HG03045 (cell line): Measurements from ENCODE around the gene HSP90AA1.
"Not testable (repeated sequence)": the region's sequence is repeated elsewhere in the genome, so short reads cannot be mapped to it uniquely, and the experiment has no call there.

Experiments used
- ATAC-seq: cut with Tn5 transposase; IDR thresholded peaks from one replicate; pipeline ENCODE4 v1.9.1; 2021; ENCODE audit warnings: mild to moderate bottlenecking, moderate library complexity; ENCODE audit not compliant: unreplicated experiment

HSP90AA1 gene

GRCh38 chr14:102086972-102087761 is at the start of gene HSP90AA1:
Gene HSP90AA1, minus strand, starts transcription at chr14:102087044. Its CDS starts 666 bp downstream, at chr14:102086378.
- peak; percentile 78 for ATAC-seq

DNA sequence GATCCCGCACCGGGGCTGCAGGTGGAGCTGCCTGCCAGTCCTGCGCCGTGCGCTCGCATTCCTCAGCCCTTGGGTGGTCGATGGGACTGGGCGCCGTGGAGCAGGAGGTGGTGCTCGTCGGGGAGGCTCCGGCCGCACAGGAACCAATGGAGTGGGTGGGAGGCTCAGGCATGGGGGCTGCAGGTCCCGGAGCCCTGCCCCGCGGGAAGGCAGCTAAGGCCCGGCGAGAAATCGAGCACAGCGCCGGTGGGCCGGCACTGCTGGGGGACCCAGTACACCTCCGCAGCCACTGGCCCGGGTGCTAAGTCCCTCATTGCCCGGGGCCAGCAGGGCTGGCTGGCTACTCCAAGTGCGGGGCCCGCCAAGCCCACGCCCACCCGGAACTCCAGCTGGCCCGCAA is 48.6 kb upstream of the HSP90AA1 start:
- not testable (repeated sequence) for ATAC-seq

- not testable (repeated sequence) for ATAC-seq
Observed at GRCh38 chr14:102134719-102135118, 47.9 kb upstream of the HSP90AA1 start.

DNA sequence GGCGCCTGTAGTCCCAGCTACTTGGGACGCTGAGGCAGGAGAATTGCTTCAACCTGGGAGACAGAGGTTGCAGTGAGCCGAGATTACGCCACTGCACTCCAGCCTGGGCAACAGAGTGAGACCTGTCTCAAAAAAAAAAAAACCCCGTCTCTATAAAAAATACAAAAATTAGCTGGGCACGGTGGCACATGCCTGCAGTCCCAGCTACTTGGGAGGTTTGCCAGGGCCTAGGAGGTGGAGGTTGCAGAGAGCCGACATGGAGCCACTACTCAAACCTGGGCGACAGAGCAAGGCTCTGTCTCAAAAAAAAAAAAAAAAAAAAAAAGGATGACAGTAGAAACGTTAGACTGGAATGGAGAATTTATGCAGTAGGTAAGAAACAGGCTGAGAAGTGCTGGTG is 47.2 kb upstream of the HSP90AA1 start:
- not testable (repeated sequence) for ATAC-seq

- no peak for ATAC-seq
Observed at GRCh38 chr14:102131741-102132140, 44.9 kb upstream of the HSP90AA1 start.

- no peak for ATAC-seq
Observed at GRCh38 chr14:102126807-102127455, 40.1 kb upstream of the HSP90AA1 start.

GRCh38 chr14:102125546-102125945 is 38.7 kb upstream of the HSP90AA1 start:
- ATAC-seq, result no peak

GRCh38 chr14:102124419-102124818 is 37.6 kb upstream of the HSP90AA1 start:
- ATAC-seq, result no peak

DNA sequence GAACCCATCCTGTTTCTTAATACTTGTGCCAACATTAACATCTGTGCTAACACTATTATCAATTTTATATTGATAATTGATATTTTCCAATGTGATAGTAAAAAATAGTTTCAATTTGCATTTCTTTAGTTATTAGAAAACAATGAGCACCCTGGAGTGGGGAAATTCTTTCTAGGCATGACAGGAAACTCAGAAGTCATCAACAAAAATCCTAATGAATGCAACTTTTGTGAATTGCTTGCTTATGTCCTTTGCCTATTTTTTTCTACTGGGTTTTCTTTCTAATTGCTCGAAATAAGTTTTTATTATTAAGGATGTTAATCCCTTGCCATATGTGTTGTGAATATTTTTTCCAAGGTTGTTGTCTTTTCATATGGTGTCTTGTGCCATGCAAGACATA is 34.7 kb upstream of the HSP90AA1 start:
- ATAC-seq, result no peak

GRCh38 chr14:102120888-102121287 is 34.0 kb upstream of the HSP90AA1 start:
- no peak for ATAC-seq

DNA sequence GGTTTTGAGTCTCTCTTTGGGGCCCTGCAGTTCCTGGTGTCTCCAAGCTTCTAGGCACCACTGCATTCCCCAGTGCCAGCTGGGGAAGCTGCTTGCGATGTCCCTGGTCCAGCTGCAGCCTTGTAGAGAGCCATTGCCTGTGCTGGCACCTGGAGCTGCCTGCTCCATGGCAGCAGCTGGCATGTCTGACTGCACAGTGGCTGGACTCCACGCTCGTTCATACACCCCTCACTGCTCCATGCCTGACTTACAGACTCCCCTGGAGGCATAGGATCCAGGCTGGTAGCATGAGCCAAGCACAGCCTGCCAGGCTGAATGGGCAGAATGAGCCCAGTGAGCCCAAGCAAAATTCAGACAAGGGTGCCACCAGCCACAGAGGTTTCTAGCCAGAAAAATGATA is 31.0 kb upstream of the HSP90AA1 start:
- ATAC-seq, result no peak

GRCh38 chr14:102116361-102117180 is 29.7 kb upstream of the HSP90AA1 start:
- no peak for ATAC-seq

DNA sequence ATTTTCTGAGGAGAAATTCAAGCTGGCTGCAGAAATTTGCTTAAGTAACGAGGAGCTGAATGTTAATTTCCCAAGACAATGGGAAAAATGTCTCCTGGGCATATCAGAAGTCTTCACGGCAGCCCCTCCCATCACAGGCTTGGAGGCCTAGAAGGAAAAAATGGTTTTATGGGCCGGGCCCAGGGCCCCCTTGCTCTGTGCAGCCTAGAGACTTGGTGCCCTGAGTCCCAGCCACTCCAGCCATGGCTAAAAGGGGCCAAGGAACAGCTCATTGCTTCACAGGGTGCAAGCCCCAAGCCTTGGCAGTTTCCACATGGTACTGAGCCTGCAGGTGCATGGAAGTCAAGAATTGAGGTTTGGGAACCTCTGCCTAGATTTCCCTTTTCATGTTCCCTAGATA is 24.3 kb upstream of the HSP90AA1 start:
- ATAC-seq, result no peak

DNA sequence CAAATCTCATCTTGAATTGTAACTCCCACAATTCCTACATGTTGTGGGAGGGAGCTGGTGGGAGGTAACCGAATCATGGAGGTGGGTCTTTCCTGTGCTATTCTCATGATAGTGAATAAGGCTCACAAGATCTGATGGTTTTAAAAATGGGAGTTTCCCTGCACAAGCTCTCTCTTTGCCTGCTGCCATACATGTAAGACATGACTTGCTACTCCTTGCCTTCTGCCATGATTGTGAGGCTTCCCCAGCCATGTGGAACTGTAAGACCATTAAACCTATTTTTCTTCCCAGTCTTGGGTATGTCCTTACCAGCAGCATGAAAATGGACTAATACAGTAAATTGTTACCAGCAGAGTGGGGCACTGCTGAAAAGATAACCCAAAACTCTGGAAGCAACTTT is 22.5 kb upstream of the HSP90AA1 start:
- ATAC-seq, result not testable (repeated sequence)

- no peak for ATAC-seq
Observed at GRCh38 chr14:102105369-102105768, 18.5 kb upstream of the HSP90AA1 start.

DNA sequence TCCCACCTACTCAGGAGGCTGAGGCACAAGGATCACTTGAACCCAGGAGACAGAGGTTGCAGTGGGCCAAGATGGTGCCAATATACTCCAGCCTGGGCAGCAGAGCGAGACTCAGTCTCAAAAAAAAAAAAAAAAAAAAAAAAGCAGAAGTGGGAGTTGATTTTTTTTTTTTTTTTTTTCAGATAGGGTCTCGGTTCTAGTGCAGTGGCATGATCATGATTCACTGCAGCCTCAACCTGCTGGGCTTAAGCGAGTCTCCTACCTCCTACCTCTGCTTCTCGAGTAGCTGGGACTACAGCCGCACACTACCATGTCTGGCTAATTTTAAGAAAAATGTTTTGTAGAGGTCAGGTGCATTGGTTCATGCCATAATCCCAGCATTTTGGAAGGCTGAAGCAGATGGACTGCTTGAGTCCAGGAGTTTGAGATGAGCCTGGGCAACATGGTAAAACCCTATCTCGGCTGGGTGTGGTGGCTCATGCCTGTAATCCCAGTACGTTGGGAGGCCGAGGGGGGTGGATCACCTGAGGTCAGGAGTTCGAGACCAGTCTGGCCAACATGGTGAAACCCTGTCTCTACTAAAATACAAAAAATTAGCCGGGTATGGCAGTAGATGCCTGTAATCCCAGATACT is 16.3 kb upstream of the HSP90AA1 start:
- no peak for ATAC-seq

- no peak for ATAC-seq
Observed at GRCh38 chr14:102097441-102098135, 10.7 kb upstream of the HSP90AA1 start.

DNA sequence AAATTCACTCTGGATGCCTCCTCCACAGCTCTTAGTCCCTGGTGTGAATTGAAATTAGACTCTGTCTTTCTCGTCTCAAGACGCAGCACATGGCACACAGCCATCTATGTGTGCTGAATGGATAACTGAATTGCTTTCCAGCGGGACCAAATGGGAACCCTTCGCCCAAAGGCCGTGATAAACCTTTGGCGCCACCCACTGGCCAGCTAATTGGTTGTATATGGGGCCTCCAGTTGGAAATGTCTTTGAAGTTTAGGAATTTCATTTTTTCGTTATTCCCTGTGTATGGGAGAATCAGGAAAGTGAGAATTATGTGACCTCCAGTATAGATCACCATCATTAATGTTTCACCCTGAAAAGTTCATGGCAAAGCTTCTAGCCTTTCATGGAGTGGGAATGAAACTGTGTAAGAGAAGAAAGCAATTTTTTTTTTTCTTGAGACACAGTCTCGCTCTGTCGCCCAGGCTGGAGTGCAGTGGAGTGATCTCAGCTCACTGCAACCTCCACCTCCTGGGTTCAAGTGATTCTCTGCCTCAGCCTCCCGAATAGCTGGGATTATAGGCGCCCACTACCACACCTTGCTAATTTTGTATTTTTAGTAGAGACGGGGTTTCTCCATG is 9.8 kb upstream of the HSP90AA1 start:
- no peak for ATAC-seq

- no peak for ATAC-seq
Observed at GRCh38 chr14:102095871-102096568, 9.2 kb upstream of the HSP90AA1 start.
